ENCODE results near the gene SNPH.

SNPH gene

GRCh38 chr20:1324598-1325172 is 58.6 kb downstream of the SNPH start:
- peak in 1 of 2 donors; percentile 18 for DNase-seq (ENCODE audit: low read depth in 2 of 2)

- DNase-seq (ENCODE audit: low read depth in 2 of 2), result peak; percentile 99 to 100
These were observed 59.3 kb downstream of the SNPH start for GRCh38 chr20:1325173-1326030.

- DNase-seq (ENCODE audit: low read depth in 2 of 2), result no peak
These were observed 60.2 kb downstream of the SNPH start for GRCh38 chr20:1326031-1326930.

GRCh38 chr20:1327241-1327653 is 61.2 kb downstream of the SNPH start:
- no peak for DNase-seq (ENCODE audit: low read depth in 2 of 2)

GRCh38 chr20:1327827-1328679 is 62.0 kb downstream of the SNPH start:
- DNase-seq (ENCODE audit: low read depth in 2 of 2), result no peak

- DNase-seq (ENCODE audit: low read depth in 2 of 2), result no peak
These were observed 62.7 kb downstream of the SNPH start, which contains the start of gene SDCBP2 for GRCh38 chr20:1328680-1329330. SDCBP2 (minus strand) TSS chr20:1329139; CDS start chr20:1320416, 8,723 bp downstream.

GRCh38 chr20:1330075-1330830 is 64.2 kb downstream of the SNPH start:
- DNase-seq (ENCODE audit: low read depth in 2 of 2), result no peak

GRCh38 chr20:1331101-1331500 is 65.0 kb downstream of the SNPH start:
- no peak for DNase-seq (ENCODE audit: low read depth in 2 of 2)

- no peak for DNase-seq (ENCODE audit: low read depth in 2 of 2)
These were observed 65.8 kb downstream of the SNPH start for GRCh38 chr20:1331801-1332453.

GRCh38 chr20:1332749-1333300 is 66.7 kb downstream of the SNPH start:
- no peak for DNase-seq (ENCODE audit: low read depth in 2 of 2)

- no peak for DNase-seq (ENCODE audit: low read depth in 2 of 2)
These were observed 67.6 kb downstream of the SNPH start for GRCh38 chr20:1333462-1334369.

- DNase-seq (ENCODE audit: low read depth in 2 of 2), result no peak
These were observed 68.3 kb downstream of the SNPH start for GRCh38 chr20:1334370-1334731.

GRCh38 chr20:1334761-1335160 is 68.7 kb downstream of the SNPH start:
- no peak for DNase-seq (ENCODE audit: low read depth in 2 of 2)

GRCh38 chr20:1335961-1336698 is 70.0 kb downstream of the SNPH start:
- DNase-seq (ENCODE audit: low read depth in 2 of 2), result no peak

GRCh38 chr20:1336699-1337367 is 70.7 kb downstream of the SNPH start:
- no peak for DNase-seq (ENCODE audit: low read depth in 2 of 2)

GRCh38 chr20:1337441-1337840 is 71.3 kb downstream of the SNPH start:
- no peak for DNase-seq (ENCODE audit: low read depth in 2 of 2)

GRCh38 chr20:1338096-1338495 is 72.0 kb downstream of the SNPH start:
- no peak for DNase-seq (ENCODE audit: low read depth in 2 of 2)
